ENCODE data around the gene SGMS1. TPM values are rescaled to one million over a fixed set of nuclear protein-coding genes. Genes with fewer than 3 reads are reported as not detected.

Gene SGMS1
- total RNA-seq, 1 donor from 2014 or later, result 93.8 TPM

DNA sequence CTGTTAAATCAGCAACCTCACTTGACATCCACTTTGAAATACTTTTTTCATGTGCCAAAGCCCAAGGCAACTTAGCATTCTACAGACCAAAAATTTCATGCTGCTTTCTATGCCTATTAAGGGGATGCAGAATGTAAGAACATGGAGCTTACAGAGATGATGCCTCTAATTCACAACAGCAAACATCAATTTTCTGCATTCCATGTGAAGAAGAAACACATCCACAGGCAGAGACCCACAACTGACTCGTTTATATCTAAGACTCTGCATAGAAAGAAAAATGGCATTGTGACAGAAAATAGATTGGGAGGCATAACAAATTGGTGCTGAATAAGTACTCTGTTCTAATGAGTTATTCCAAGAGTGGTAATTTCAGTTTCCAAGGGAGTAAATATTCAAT, 107.6 kb downstream of the SGMS1 start:
- TF ChIP-seq POLR2A (IDR thresholded peaks at IDR 0.05), result no peak
- no peak for TF ChIP-seq POLR2AphosphoS5 (IDR thresholded peaks at IDR 0.05; ENCODE audit: insufficient read depth in 1 of 2, low read depth in 1 of 2)
- TF ChIP-seq, protein P1, sequence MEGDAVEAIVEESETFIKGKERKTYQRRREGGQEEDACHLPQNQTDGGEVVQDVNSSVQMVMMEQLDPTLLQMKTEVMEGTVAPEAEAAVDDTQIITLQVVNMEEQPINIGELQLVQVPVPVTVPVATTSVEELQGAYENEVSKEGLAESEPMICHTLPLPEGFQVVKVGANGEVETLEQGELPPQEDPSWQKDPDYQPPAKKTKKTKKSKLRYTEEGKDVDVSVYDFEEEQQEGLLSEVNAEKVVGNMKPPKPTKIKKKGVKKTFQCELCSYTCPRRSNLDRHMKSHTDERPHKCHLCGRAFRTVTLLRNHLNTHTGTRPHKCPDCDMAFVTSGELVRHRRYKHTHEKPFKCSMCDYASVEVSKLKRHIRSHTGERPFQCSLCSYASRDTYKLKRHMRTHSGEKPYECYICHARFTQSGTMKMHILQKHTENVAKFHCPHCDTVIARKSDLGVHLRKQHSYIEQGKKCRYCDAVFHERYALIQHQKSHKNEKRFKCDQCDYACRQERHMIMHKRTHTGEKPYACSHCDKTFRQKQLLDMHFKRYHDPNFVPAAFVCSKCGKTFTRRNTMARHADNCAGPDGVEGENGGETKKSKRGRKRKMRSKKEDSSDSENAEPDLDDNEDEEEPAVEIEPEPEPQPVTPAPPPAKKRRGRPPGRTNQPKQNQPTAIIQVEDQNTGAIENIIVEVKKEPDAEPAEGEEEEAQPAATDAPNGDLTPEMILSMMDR (IDR thresholded peaks at IDR 0.05), result no peak
- Histone ChIP-seq H3K4me3 (no peak overlapping the region), H3K27ac (no peak overlapping the region), H3K27me3 (no peaks in the 10 kb centered on the region), H3K36me3 (no peaks in the 10 kb centered on the region), H3K9me3 (no peaks in the 10 kb centered on the region), H3K4me1 (peaks cover 33% of the 10 kb centered on the region)
- no peak for DNase-seq (ENCODE audit: extremely low spot score in 2 of 2)
- intact Hi-C loops (cut with DNase I), result no loop called here

DNA sequence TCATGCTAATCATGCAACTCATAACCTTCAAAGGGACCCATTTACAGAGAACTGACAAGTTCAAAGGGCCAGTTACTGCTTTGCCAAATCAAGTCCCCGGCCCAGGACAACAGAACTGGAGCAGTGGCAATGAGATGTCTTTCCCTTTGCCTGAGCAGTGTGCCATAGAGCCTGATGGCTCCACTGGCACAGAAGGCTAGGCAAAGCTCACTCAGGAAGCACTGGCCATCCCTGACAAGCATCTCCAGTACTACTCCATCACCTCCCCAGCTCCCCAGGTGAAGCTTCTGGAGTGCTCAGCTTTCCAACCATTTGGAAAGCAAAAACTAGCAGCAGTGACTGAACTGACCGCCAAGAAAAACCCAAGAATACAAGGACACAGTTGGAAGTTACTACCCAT, 108.3 kb downstream of the SGMS1 start:
- peaks cover 33% of the 10 kb centered on the region for H3K4me1 ChIP-seq
- no peaks in the 10 kb centered on the region for H3K36me3 ChIP-seq
- no peaks in the 10 kb centered on the region for H3K27me3 ChIP-seq
- H3K27ac ChIP-seq, result no peak overlapping the region
- H3K4me3 ChIP-seq, result no peak overlapping the region
- H3K9me3 ChIP-seq, result no peaks in the 10 kb centered on the region
- intact Hi-C loops (cut with DNase I), result no loop called here
- DNase-seq (ENCODE audit: extremely low spot score in 2 of 2), result no peak
- TF ChIP-seq, protein P1 (IDR thresholded peaks at IDR 0.05), result no peak
- TF ChIP-seq POLR2A (IDR thresholded peaks at IDR 0.05) (no peak), POLR2AphosphoS5 (IDR thresholded peaks at IDR 0.05; ENCODE audit: insufficient read depth in 1 of 2, low read depth in 1 of 2) (no peak)

DNA sequence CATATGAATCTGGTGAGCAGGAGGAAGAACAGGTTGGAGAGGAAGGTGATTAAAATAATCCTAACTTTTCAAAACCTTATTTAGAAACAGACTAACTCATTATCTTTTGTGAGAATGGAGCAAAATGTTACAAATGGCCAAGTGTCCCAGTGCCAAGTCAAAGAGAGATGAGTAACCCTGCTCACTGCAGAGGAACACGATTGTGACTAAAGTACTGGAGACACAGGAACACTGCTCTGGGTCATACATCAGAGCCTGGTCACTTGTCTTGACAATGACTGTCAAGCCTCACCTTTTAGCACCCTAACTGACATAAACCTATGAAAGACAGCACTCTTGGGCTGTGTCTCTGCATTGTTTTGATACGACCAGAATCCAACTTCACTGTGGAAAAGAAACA, 108.8 kb downstream of the SGMS1 start:
- DNase-seq (ENCODE audit: extremely low spot score in 2 of 2), result no peak
- intact Hi-C loops (cut with DNase I), result no loop called here
- H3K27me3 ChIP-seq, result no peaks in the 10 kb centered on the region
- no peak overlapping the region for H3K4me3 ChIP-seq
- no peak for TF ChIP-seq POLR2AphosphoS5 (IDR thresholded peaks at IDR 0.05; ENCODE audit: insufficient read depth in 1 of 2, low read depth in 1 of 2)
- TF ChIP-seq, protein P1 (IDR thresholded peaks at IDR 0.05), result no peak
- TF ChIP-seq POLR2A (IDR thresholded peaks at IDR 0.05), result no peak
- peaks cover 33% of the 10 kb centered on the region for H3K4me1 ChIP-seq
- no peaks in the 10 kb centered on the region for H3K36me3 ChIP-seq
- no peaks in the 10 kb centered on the region for H3K9me3 ChIP-seq
- no peak overlapping the region for H3K27ac ChIP-seq

GRCh38 chr10:50513956-50514355, 109.8 kb downstream of the SGMS1 start:
- Histone ChIP-seq H3K27me3 (no peaks in the 10 kb centered on the region), H3K4me3 (no peak overlapping the region), H3K9me3 (no peaks in the 10 kb centered on the region), H3K4me1 (peaks cover 33% of the 10 kb centered on the region), H3K27ac (no peak overlapping the region), H3K36me3 (no peaks in the 10 kb centered on the region)
- intact Hi-C loops (cut with DNase I), result no loop called here
- TF ChIP-seq, protein P1 (IDR thresholded peaks at IDR 0.05), result no peak
- TF ChIP-seq POLR2A (IDR thresholded peaks at IDR 0.05) (no peak), POLR2AphosphoS5 (IDR thresholded peaks at IDR 0.05; ENCODE audit: insufficient read depth in 1 of 2, low read depth in 1 of 2) (no peak)
- DNase-seq (ENCODE audit: extremely low spot score in 2 of 2), result no peak

GRCh38 chr10:50512743-50513416, 110.9 kb downstream of the SGMS1 start:
- Histone ChIP-seq H3K27ac (no peak overlapping the region), H3K4me3 (no peak overlapping the region), H3K36me3 (no peaks in the 10 kb centered on the region), H3K27me3 (no peaks in the 10 kb centered on the region), H3K9me3 (no peaks in the 10 kb centered on the region), H3K4me1 (peaks cover 33% of the 10 kb centered on the region)
- DNase-seq (ENCODE audit: extremely low spot score in 2 of 2), result no peak
- intact Hi-C loops (cut with DNase I), result no loop called here
- TF ChIP-seq, protein P1 (IDR thresholded peaks at IDR 0.05), result no peak
- TF ChIP-seq POLR2AphosphoS5 (IDR thresholded peaks at IDR 0.05; ENCODE audit: insufficient read depth in 1 of 2, low read depth in 1 of 2), result no peak
- TF ChIP-seq POLR2A (IDR thresholded peaks at IDR 0.05), result no peak

All from vagina (tissue), 2 donors.